ENCODE results near the gene DBH. TPM values are rescaled to one million over a fixed set of nuclear protein-coding genes. Genes with fewer than 3 reads are reported as not detected.

DBH gene
- total RNA-seq, 1 experiment from 2014 or later = not detected

- Histone ChIP-seq H3K27ac (ENCODE audit: low read depth, low read length, poor library complexity, severe bottlenecking) (no peak overlapping the region), H3K27me3 (replicated peaks; ENCODE audit: insufficient read depth, low read depth, low read length, poor library complexity) (no peaks in the 10 kb centered on the region), H3K36me3 (ENCODE audit: insufficient read depth, low read length, poor library complexity, severe bottlenecking) (no peaks in the 10 kb centered on the region), H3K4me1 (ENCODE audit: insufficient read depth, low read length, poor library complexity, severe bottlenecking) (no peaks in the 10 kb centered on the region), H3K4me3 (ENCODE audit: low read depth, low read length, poor library complexity, severe bottlenecking) (no peak overlapping the region), H3K9me3 (ENCODE audit: low read depth, low read length, poor library complexity, severe bottlenecking) (no peaks in the 10 kb centered on the region)
- POLR2A ChIA-PET (ENCODE audit: low non-redundant PET) = no interaction called here
- CTCF ChIA-PET = no interaction called here
- intact Hi-C loops (cut with micrococcal nuclease; ENCODE audit: unreplicated experiment) = no loop called here
- no peak for TF ChIP-seq EZH2 (IDR thresholded peaks at IDR 0.05; ENCODE audit: borderline replicate concordance, low read depth, low read length, poor library complexity, severe bottlenecking)
- no peak for TF ChIP-seq CTCF (conservative IDR thresholded peaks at IDR 0.05; ENCODE audit: low read depth, low read length)
- no peak for DNase-seq (ENCODE audit: low spot score)
- BruUV-seq (replicated peaks) = no TSS peak
These were observed 739 bp downstream of the DBH start for GRCh38 chr9:133636902-133637301.

- CTCF ChIA-PET = no interaction called here
- Histone ChIP-seq H3K4me3 (ENCODE audit: low read depth, low read length, poor library complexity, severe bottlenecking) (no peak overlapping the region), H3K27ac (ENCODE audit: low read depth, low read length, poor library complexity, severe bottlenecking) (no peak overlapping the region)
These were observed 1.4 kb downstream of the DBH start for GRCh38 chr9:133637451-133638055.

GRCh38 chr9:133638076-133638475, 1.9 kb downstream of the DBH start:
- POLR2A ChIA-PET (ENCODE audit: low non-redundant PET) = no interaction called here
- Histone ChIP-seq H3K4me1 (ENCODE audit: insufficient read depth, low read length, poor library complexity, severe bottlenecking) (no peaks in the 10 kb centered on the region), H3K4me3 (ENCODE audit: low read depth, low read length, poor library complexity, severe bottlenecking) (no peak overlapping the region), H3K36me3 (ENCODE audit: insufficient read depth, low read length, poor library complexity, severe bottlenecking) (no peaks in the 10 kb centered on the region), H3K27ac (ENCODE audit: low read depth, low read length, poor library complexity, severe bottlenecking) (no peak overlapping the region), H3K27me3 (replicated peaks; ENCODE audit: insufficient read depth, low read depth, low read length, poor library complexity) (no peaks in the 10 kb centered on the region), H3K9me3 (ENCODE audit: low read depth, low read length, poor library complexity, severe bottlenecking) (no peaks in the 10 kb centered on the region)
- CTCF ChIA-PET = no interaction called here
- peak; percentile 52 for DNase-seq (ENCODE audit: low spot score)
- no peak for TF ChIP-seq EZH2 (IDR thresholded peaks at IDR 0.05; ENCODE audit: borderline replicate concordance, low read depth, low read length, poor library complexity, severe bottlenecking)
- intact Hi-C loops (cut with micrococcal nuclease; ENCODE audit: unreplicated experiment) = no loop called here
- no TSS peak for BruUV-seq (replicated peaks)

More at GRCh38 chr9:133637451-133638055, 1.4 kb downstream of the DBH start:
- POLR2A ChIA-PET (ENCODE audit: low non-redundant PET) = no interaction called here
- Histone ChIP-seq H3K4me1 (ENCODE audit: insufficient read depth, low read length, poor library complexity, severe bottlenecking) (no peaks in the 10 kb centered on the region), H3K36me3 (ENCODE audit: insufficient read depth, low read length, poor library complexity, severe bottlenecking) (no peaks in the 10 kb centered on the region), H3K9me3 (ENCODE audit: low read depth, low read length, poor library complexity, severe bottlenecking) (no peaks in the 10 kb centered on the region), H3K27me3 (replicated peaks; ENCODE audit: insufficient read depth, low read depth, low read length, poor library complexity) (no peaks in the 10 kb centered on the region)
- no peak for TF ChIP-seq EZH2 (IDR thresholded peaks at IDR 0.05; ENCODE audit: borderline replicate concordance, low read depth, low read length, poor library complexity, severe bottlenecking)
- no TSS peak for BruUV-seq (replicated peaks)
- intact Hi-C loops (cut with micrococcal nuclease; ENCODE audit: unreplicated experiment) = no loop called here
- DNase-seq (ENCODE audit: low spot score) = no peak

- Histone ChIP-seq H3K36me3 (ENCODE audit: insufficient read depth, low read length, poor library complexity, severe bottlenecking) (no peaks in the 10 kb centered on the region), H3K4me1 (ENCODE audit: insufficient read depth, low read length, poor library complexity, severe bottlenecking) (no peaks in the 10 kb centered on the region), H3K27me3 (replicated peaks; ENCODE audit: insufficient read depth, low read depth, low read length, poor library complexity) (no peaks in the 10 kb centered on the region), H3K4me3 (ENCODE audit: low read depth, low read length, poor library complexity, severe bottlenecking) (no peak overlapping the region), H3K9me3 (ENCODE audit: low read depth, low read length, poor library complexity, severe bottlenecking) (no peaks in the 10 kb centered on the region), H3K27ac (ENCODE audit: low read depth, low read length, poor library complexity, severe bottlenecking) (no peak overlapping the region)
- DNase-seq (ENCODE audit: low spot score) = no peak
- BruUV-seq (replicated peaks) = no TSS peak
- POLR2A ChIA-PET (ENCODE audit: low non-redundant PET) = no interaction called here
- CTCF ChIA-PET = no interaction called here
- intact Hi-C loops (cut with micrococcal nuclease; ENCODE audit: unreplicated experiment) = no loop called here
- TF ChIP-seq CTCF (conservative IDR thresholded peaks at IDR 0.05; ENCODE audit: low read depth, low read length) (no peak), EZH2 (IDR thresholded peaks at IDR 0.05; ENCODE audit: borderline replicate concordance, low read depth, low read length, poor library complexity, severe bottlenecking) (no peak)
These were observed 2.5 kb downstream of the DBH start for GRCh38 chr9:133638711-133639110.
